GM23338 (cell line): ENCODE results near the gene MKNK1. TPM values are rescaled to one million over a fixed set of nuclear protein-coding genes. Genes with fewer than 3 reads are reported as not detected.

ENCODE experiments used
- ATAC-seq: fragments of 200-7000 bp; cut with Tn5 transposase; 3 replicates; pipeline ENCODE4 v1.9.1; 2020
- DNase-seq: peaks from one replicate; pipeline ENCODE4 v3.0.0-alpha.2; 2015; ENCODE audit warnings: low spot score
- H2AFZ ChIP-seq: fragments of 200-600 bp; sonication (generic); 2 replicates; pipeline ENCODE4 v1.8.0; 2016; ENCODE audit warnings: antibody characterized with exemption, mild to moderate bottlenecking, moderate library complexity
- H3F3A ChIP-seq: fragments of 200-600 bp; sonication (generic); replicated peaks from 2 replicates; pipeline ENCODE4 v1.8.0; 2017; ENCODE audit warnings: antibody characterized with exemption, mixed run types, low read depth
- H3K27ac ChIP-seq: fragments of 200-600 bp; sonication (generic); 2 replicates; pipeline ENCODE4 v1.6.1; 2016; ENCODE audit warnings: low read depth
- H3K27me3 ChIP-seq: fragments of 200-600 bp; sonication (generic); 2 replicates; pipeline ENCODE4 v1.8.0; 2016; ENCODE audit warnings: mild to moderate bottlenecking, mixed run types, moderate library complexity; ENCODE audit not compliant: insufficient read depth
- H3K36me3 ChIP-seq: fragments of 200-600 bp; sonication (generic); 2 replicates; pipeline ENCODE4 v1.8.0; 2016; ENCODE audit warnings: mild to moderate bottlenecking; ENCODE audit not compliant: insufficient read depth
- H3K4me1 ChIP-seq: fragments of 200-600 bp; sonication (generic); 2 replicates; pipeline ENCODE4 v1.8.0; 2016; ENCODE audit warnings: mild to moderate bottlenecking, moderate library complexity; ENCODE audit not compliant: insufficient read depth
- H3K4me2 ChIP-seq: fragments of 200-600 bp; sonication (generic); 2 replicates; pipeline ENCODE4 v1.7.1; 2017; ENCODE audit warnings: mixed run types
- H3K4me3 ChIP-seq: fragments of 200-600 bp; sonication (generic); 2 replicates; pipeline ENCODE4 v1.6.1; 2016; ENCODE audit warnings: mixed run types
- H3K79me2 ChIP-seq: fragments of 200-600 bp; sonication (generic); replicated peaks from 2 replicates; pipeline ENCODE4 v1.8.0; 2017; ENCODE audit warnings: mild to moderate bottlenecking; ENCODE audit not compliant: insufficient read depth
- H3K9me2 ChIP-seq: fragments of 200-600 bp; sonication (generic); 2 replicates; pipeline ENCODE4 v1.8.0; 2017; ENCODE audit not compliant: insufficient read depth
- H4K20me1 ChIP-seq: fragments of 200-600 bp; sonication (generic); replicated peaks from 2 replicates; pipeline ENCODE4 v1.8.0; 2017; ENCODE audit warnings: mild to moderate bottlenecking; ENCODE audit not compliant: insufficient read depth
- H3K27ac Mint-ChIP-seq: 2 replicates; pipeline ENCODE4 v1.8.0; 2020; ENCODE audit warnings: inconsistent platforms, mild to moderate bottlenecking, moderate library complexity, mixed read lengths
- H3K27me3 Mint-ChIP-seq: 3 replicates; pipeline ENCODE4 v1.8.0; 2022; ENCODE audit warnings: low read depth, mild to moderate bottlenecking, moderate library complexity, mixed read lengths, inconsistent platforms; ENCODE audit not compliant: insufficient read depth, poor library complexity
- H3K36me3 Mint-ChIP-seq: 3 replicates; pipeline ENCODE4 v1.8.0; 2021; ENCODE audit warnings: low read depth, mild to moderate bottlenecking, inconsistent platforms, moderate library complexity, mixed read lengths
- H3K4me1 Mint-ChIP-seq: 3 replicates; pipeline ENCODE4 v1.8.0; 2020; ENCODE audit warnings: mild to moderate bottlenecking, inconsistent platforms, mixed read lengths
- H3K4me3 Mint-ChIP-seq: 3 replicates; pipeline ENCODE4 v1.8.0; 2021; ENCODE audit warnings: moderate library complexity, mild to moderate bottlenecking, inconsistent platforms, mixed read lengths
- H3K9me3 Mint-ChIP-seq: 3 replicates; pipeline ENCODE4 v1.8.0; 2020; ENCODE audit warnings: moderate library complexity, mild to moderate bottlenecking, inconsistent platforms, mixed read lengths
- CREB1 ChIP-seq: fragments of 250-450 bp; sonication (Bioruptor Pico); IDR thresholded peaks from 2 replicates; pipeline ENCODE4 v1.5.0; 2020; ENCODE audit warnings: low read depth, mild to moderate bottlenecking, moderate library complexity
- EZH2 ChIP-seq: fragments of 200-600 bp; sonication (generic); IDR thresholded peaks from one replicate; pipeline ENCODE4 v1.8.0; 2017; ENCODE audit warnings: antibody characterized with exemption, mild to moderate bottlenecking, low read depth; ENCODE audit not compliant: unreplicated experiment
- EZH2phosphoT487 ChIP-seq: fragments of 200-600 bp; sonication (generic); IDR thresholded peaks from one replicate; pipeline ENCODE4 v1.8.1; 2018; ENCODE audit warnings: antibody characterized with exemption; ENCODE audit not compliant: unreplicated experiment
- JUNB ChIP-seq: IDR thresholded peaks from one replicate; pipeline ENCODE4 v1.6.1; 2016; ENCODE audit warnings: antibody characterized with exemption; ENCODE audit not compliant: unreplicated experiment
- NANOG ChIP-seq: IDR thresholded peaks from 2 replicates; pipeline ENCODE4 v1.6.1; 2016; ENCODE audit warnings: antibody characterized with exemption, borderline replicate concordance
- POLR2AphosphoS5 ChIP-seq: IDR thresholded peaks from 2 replicates; pipeline ENCODE4 v1.6.1; 2016; ENCODE audit warnings: antibody characterized with exemption, low read depth
- STAT1 ChIP-seq: IDR thresholded peaks from one replicate; pipeline ENCODE4 v1.6.1; 2016; ENCODE audit warnings: antibody characterized with exemption; ENCODE audit not compliant: unreplicated experiment
- ZNF114 ChIP-seq: fragments of 250-450 bp; sonication (Bioruptor Pico); IDR thresholded peaks from 2 replicates; pipeline ENCODE4 v1.5.0; 2020; ENCODE audit warnings: mild to moderate bottlenecking, moderate library complexity
- ZNF331 ChIP-seq: fragments of 250-450 bp; sonication (Bioruptor Pico); IDR thresholded peaks from 2 replicates; pipeline ENCODE4 v1.5.0; 2020; ENCODE audit warnings: low read depth, mild to moderate bottlenecking, moderate library complexity
- polyA plus RNA-seq: library from polyadenylated mRNA; unstranded; fragments of >200 nt; fragmentation: Nextera tagmentation; extraction: Ambion mirVana; gene quantifications from 2 replicates; pipeline ENCODE4 v1.2.1, GENCODE V29; 2016
- total RNA-seq: library from RNA; depleted of rRNA; stranded (reverse); fragments of >200 nt; shearing (Covaris generic); gene quantifications from 2 replicates; pipeline ENCODE4 v1.2.3, GENCODE V29; 2014
- TF ChIP-seq, protein P1 (sequence below): IDR thresholded peaks from one replicate; pipeline ENCODE4 v1.6.1; 2018; ENCODE audit warnings: antibody characterized with exemption; ENCODE audit not compliant: unreplicated experiment
- TF ChIP-seq, protein P2 (sequence below): fragments of 250-450 bp; sonication (Bioruptor Pico); IDR thresholded peaks from 2 replicates; pipeline ENCODE4 v1.5.0; 2020; ENCODE audit warnings: mild to moderate bottlenecking, moderate library complexity
- TF ChIP-seq, protein P3 (sequence below): IDR thresholded peaks from 2 replicates; pipeline ENCODE4 v1.6.1; 2016; ENCODE audit warnings: antibody characterized with exemption
- TF ChIP-seq, protein P4 (sequence below), 2 experiments: fragments of 200-600 bp in 1 of 2; sonication (generic) in 1 of 2; conservative IDR thresholded peaks; 2 replicates each; pipeline versions ENCODE4 v1.5.1 to v1.6.1; 2016 to 2017; ENCODE audit warnings: antibody characterized with exemption in 2 of 2, low read depth in 2 of 2, mild to moderate bottlenecking in 2 of 2, moderate library complexity in 1 of 2

MKNK1 gene
- total and polyA plus RNA-seq, 2 experiments from 2014 or later = 11.8 to 20.5 TPM

DNA sequence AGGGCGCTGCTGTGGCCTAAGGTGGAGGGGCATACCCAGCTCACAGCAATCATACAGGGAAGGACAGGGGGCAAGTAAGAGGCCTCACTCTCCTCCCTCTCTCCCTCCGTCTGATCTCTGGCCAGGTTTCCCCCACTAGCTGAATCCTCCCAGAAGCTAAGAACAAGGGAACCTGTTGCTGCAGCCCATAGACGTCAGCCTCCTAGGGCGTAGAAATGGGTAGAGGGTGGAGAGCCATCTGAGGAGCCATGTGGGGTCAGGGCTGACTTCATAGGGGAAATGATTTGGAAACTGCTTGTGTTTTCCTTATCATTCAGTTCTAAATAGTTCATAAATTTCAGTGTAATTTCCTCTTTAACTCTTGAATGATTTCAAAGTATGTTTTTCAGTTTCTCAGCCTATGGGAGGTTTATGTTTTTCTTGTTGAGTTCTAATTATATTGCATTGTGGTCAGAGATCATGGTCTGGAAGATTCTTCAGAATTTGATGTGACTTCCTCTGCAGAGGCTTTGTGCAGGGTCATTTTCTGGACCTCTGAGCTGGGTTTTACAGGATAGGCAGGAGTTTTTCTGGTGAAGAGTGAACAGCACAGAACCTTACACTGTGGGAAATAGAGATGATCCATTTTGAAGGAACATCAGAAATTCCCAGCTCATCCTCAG is 14.8 kb upstream of the MKNK1 start (continued):
- TF ChIP-seq, protein P1, sequence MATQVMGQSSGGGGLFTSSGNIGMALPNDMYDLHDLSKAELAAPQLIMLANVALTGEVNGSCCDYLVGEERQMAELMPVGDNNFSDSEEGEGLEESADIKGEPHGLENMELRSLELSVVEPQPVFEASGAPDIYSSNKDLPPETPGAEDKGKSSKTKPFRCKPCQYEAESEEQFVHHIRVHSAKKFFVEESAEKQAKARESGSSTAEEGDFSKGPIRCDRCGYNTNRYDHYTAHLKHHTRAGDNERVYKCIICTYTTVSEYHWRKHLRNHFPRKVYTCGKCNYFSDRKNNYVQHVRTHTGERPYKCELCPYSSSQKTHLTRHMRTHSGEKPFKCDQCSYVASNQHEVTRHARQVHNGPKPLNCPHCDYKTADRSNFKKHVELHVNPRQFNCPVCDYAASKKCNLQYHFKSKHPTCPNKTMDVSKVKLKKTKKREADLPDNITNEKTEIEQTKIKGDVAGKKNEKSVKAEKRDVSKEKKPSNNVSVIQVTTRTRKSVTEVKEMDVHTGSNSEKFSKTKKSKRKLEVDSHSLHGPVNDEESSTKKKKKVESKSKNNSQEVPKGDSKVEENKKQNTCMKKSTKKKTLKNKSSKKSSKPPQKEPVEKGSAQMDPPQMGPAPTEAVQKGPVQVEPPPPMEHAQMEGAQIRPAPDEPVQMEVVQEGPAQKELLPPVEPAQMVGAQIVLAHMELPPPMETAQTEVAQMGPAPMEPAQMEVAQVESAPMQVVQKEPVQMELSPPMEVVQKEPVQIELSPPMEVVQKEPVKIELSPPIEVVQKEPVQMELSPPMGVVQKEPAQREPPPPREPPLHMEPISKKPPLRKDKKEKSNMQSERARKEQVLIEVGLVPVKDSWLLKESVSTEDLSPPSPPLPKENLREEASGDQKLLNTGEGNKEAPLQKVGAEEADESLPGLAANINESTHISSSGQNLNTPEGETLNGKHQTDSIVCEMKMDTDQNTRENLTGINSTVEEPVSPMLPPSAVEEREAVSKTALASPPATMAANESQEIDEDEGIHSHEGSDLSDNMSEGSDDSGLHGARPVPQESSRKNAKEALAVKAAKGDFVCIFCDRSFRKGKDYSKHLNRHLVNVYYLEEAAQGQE = no peak
- TF ChIP-seq, protein P2, sequence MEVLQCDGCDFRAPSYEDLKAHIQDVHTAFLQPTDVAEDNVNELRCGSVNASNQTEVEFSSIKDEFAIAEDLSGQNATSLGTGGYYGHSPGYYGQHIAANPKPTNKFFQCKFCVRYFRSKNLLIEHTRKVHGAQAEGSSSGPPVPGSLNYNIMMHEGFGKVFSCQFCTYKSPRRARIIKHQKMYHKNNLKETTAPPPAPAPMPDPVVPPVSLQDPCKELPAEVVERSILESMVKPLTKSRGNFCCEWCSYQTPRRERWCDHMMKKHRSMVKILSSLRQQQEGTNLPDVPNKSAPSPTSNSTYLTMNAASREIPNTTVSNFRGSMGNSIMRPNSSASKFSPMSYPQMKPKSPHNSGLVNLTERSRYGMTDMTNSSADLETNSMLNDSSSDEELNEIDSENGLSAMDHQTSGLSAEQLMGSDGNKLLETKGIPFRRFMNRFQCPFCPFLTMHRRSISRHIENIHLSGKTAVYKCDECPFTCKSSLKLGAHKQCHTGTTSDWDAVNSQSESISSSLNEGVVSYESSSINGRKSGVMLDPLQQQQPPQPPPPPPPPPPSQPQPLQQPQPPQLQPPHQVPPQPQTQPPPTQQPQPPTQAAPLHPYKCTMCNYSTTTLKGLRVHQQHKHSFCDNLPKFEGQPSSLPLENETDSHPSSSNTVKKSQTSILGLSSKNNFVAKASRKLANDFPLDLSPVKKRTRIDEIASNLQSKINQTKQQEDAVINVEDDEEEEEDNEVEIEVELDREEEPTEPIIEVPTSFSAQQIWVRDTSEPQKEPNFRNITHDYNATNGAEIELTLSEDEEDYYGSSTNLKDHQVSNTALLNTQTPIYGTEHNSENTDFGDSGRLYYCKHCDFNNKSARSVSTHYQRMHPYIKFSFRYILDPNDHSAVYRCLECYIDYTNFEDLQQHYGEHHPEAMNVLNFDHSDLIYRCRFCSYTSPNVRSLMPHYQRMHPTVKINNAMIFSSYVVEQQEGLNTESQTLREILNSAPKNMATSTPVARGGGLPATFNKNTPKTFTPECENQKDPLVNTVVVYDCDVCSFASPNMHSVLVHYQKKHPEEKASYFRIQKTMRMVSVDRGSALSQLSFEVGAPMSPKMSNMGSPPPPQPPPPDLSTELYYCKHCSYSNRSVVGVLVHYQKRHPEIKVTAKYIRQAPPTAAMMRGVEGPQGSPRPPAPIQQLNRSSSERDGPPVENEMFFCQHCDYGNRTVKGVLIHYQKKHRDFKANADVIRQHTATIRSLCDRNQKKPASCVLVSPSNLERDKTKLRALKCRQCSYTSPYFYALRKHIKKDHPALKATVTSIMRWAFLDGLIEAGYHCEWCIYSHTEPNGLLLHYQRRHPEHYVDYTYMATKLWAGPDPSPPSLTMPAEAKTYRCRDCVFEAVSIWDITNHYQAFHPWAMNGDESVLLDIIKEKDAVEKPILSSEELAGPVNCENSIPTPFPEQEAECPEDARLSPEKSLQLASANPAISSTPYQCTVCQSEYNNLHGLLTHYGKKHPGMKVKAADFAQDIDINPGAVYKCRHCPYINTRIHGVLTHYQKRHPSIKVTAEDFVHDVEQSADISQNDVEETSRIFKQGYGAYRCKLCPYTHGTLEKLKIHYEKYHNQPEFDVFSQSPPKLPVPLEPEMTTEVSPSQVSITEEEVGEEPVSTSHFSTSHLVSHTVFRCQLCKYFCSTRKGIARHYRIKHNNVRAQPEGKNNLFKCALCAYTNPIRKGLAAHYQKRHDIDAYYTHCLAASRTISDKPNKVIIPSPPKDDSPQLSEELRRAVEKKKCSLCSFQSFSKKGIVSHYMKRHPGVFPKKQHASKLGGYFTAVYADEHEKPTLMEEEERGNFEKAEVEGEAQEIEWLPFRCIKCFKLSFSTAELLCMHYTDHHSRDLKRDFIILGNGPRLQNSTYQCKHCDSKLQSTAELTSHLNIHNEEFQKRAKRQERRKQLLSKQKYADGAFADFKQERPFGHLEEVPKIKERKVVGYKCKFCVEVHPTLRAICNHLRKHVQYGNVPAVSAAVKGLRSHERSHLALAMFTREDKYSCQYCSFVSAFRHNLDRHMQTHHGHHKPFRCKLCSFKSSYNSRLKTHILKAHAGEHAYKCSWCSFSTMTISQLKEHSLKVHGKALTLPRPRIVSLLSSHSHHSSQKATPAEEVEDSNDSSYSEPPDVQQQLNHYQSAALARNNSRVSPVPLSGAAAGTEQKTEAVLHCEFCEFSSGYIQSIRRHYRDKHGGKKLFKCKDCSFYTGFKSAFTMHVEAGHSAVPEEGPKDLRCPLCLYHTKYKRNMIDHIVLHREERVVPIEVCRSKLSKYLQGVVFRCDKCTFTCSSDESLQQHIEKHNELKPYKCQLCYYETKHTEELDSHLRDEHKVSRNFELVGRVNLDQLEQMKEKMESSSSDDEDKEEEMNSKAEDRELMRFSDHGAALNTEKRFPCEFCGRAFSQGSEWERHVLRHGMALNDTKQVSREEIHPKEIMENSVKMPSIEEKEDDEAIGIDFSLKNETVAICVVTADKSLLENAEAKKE (CRISPR knock-in tag) = no peak

DNA sequence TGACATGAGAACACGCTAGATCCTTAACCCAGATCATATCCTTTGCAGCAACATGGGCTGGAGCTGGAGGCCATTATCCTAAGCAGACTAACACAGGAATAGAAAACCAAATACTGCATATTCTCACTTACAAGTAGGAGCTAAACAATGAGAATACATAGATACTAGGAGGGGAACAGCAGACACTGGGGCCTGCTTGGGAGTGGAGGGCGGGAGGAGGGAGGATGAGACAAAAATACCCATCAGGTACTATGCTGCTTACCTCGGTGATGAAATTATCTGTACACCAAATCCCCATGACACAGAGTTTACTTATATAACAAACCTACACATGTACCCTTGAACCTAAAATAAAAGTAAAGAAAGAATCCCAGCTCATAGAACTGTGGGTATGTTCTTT is 13.8 kb upstream of the MKNK1 start:
- Histone ChIP-seq H2AFZ (no peak overlapping the region), H3K79me2 (no peaks in the 10 kb centered on the region), H3K36me3 (no peaks in the 10 kb centered on the region), H3F3A (no peaks in the 10 kb centered on the region), H3K9me2 (no peaks in the 10 kb centered on the region), H4K20me1 (no peaks in the 10 kb centered on the region), H3K4me1 (peaks cover 29% of the 10 kb centered on the region), H3K27ac (no peak overlapping the region), H3K4me3 (no peak overlapping the region), H3K27me3 (peaks cover 20% of the 10 kb centered on the region), H3K4me2 (no peak overlapping the region)
- Mint-ChIP-seq H3K4me3 (no peak overlapping the region), H3K4me1 (peaks cover 41% of the 10 kb centered on the region), H3K9me3 (no peaks in the 10 kb centered on the region), H3K27ac (no peak overlapping the region), H3K27me3 (peaks cover 20% of the 10 kb centered on the region), H3K36me3 (no peaks in the 10 kb centered on the region; the same call in 2 of the 3 replicates)
- ATAC-seq = no peak
- no peak for DNase-seq
- no peak for TF ChIP-seq POLR2AphosphoS5
- no peak for TF ChIP-seq ZNF331 (CRISPR knock-in tag)
- no peak for TF ChIP-seq EZH2
- TF ChIP-seq JUNB = no peak
- TF ChIP-seq STAT1 = no peak
- TF ChIP-seq, protein P3, sequence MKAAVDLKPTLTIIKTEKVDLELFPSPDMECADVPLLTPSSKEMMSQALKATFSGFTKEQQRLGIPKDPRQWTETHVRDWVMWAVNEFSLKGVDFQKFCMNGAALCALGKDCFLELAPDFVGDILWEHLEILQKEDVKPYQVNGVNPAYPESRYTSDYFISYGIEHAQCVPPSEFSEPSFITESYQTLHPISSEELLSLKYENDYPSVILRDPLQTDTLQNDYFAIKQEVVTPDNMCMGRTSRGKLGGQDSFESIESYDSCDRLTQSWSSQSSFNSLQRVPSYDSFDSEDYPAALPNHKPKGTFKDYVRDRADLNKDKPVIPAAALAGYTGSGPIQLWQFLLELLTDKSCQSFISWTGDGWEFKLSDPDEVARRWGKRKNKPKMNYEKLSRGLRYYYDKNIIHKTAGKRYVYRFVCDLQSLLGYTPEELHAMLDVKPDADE = no peak
- TF ChIP-seq NANOG = no peak
- TF ChIP-seq, protein P4, sequence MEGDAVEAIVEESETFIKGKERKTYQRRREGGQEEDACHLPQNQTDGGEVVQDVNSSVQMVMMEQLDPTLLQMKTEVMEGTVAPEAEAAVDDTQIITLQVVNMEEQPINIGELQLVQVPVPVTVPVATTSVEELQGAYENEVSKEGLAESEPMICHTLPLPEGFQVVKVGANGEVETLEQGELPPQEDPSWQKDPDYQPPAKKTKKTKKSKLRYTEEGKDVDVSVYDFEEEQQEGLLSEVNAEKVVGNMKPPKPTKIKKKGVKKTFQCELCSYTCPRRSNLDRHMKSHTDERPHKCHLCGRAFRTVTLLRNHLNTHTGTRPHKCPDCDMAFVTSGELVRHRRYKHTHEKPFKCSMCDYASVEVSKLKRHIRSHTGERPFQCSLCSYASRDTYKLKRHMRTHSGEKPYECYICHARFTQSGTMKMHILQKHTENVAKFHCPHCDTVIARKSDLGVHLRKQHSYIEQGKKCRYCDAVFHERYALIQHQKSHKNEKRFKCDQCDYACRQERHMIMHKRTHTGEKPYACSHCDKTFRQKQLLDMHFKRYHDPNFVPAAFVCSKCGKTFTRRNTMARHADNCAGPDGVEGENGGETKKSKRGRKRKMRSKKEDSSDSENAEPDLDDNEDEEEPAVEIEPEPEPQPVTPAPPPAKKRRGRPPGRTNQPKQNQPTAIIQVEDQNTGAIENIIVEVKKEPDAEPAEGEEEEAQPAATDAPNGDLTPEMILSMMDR (conservative IDR thresholded peaks at IDR 0.05; ENCODE audit: low read depth in 2 of 2) = no peak
- TF ChIP-seq CREB1 (CRISPR knock-in tag) = no peak
- no peak for TF ChIP-seq EZH2phosphoT487
- no peak for TF ChIP-seq ZNF114 (CRISPR knock-in tag)
